ENCODE measurements around the gene CDK2AP2. TPM values are rescaled to one million over a fixed set of nuclear protein-coding genes. Genes with fewer than 3 reads are reported as not detected.

Gene CDK2AP2
- total RNA-seq, 1 donor from 2014 or later: 79.7 TPM

GRCh38 chr11:67545280-67545679 lies 37.3 kb upstream of the CDK2AP2 start:
- Histone ChIP-seq H3K9me3 (no peaks in the 10 kb centered on the region), H3K4me1 (peaks cover 8% of the 10 kb centered on the region), H3K36me3 (no peaks in the 10 kb centered on the region), H3K27ac (peak overlapping the region; percentile 58), H3K4me3 (no peak overlapping the region), H3K27me3 (ENCODE audit: low read depth) (no peaks in the 10 kb centered on the region)
- intact Hi-C loops (cut with DNase I): no loop called here
- peak; percentile 15 for ATAC-seq
- DNase-seq: no peak
- no peak for TF ChIP-seq CTCF (IDR thresholded peaks at IDR 0.05)

- Histone ChIP-seq H3K4me3 (no peak overlapping the region), H3K36me3 (no peaks in the 10 kb centered on the region), H3K27me3 (ENCODE audit: low read depth) (no peaks in the 10 kb centered on the region), H3K4me1 (peaks cover 8% of the 10 kb centered on the region), H3K9me3 (no peaks in the 10 kb centered on the region), H3K27ac (peak overlapping the region; percentile 58)
- TF ChIP-seq CTCF (IDR thresholded peaks at IDR 0.05): no peak
- intact Hi-C loops (cut with DNase I): no loop called here
- DNase-seq (no peak), ATAC-seq (peak; percentile 45 to 75)
These were observed 36.8 kb upstream of the CDK2AP2 start for GRCh38 chr11:67544616-67545242.

- H3K4me3 ChIP-seq: no peak overlapping the region
- intact Hi-C loops (cut with DNase I): no loop called here
These were observed 35.6 kb upstream of the CDK2AP2 start for GRCh38 chr11:67543585-67543984.

GRCh38 chr11:67542971-67543370 lies 35.0 kb upstream of the CDK2AP2 start:
- Histone ChIP-seq H3K4me1 (peaks cover 8% of the 10 kb centered on the region), H3K4me3 (no peak overlapping the region), H3K9me3 (no peaks in the 10 kb centered on the region), H3K27me3 (ENCODE audit: low read depth) (no peaks in the 10 kb centered on the region), H3K27ac (no peak overlapping the region), H3K36me3 (no peaks in the 10 kb centered on the region)
- intact Hi-C loops (cut with DNase I): no loop called here
- no peak for DNase-seq
- TF ChIP-seq CTCF (IDR thresholded peaks at IDR 0.05): no peak
- ATAC-seq: no peak

More at GRCh38 chr11:67543585-67543984, 35.6 kb upstream of the CDK2AP2 start:
- no peak for TF ChIP-seq CTCF (IDR thresholded peaks at IDR 0.05)
- no peak for DNase-seq
- no peaks in the 10 kb centered on the region for H3K36me3 ChIP-seq
- peaks cover 8% of the 10 kb centered on the region for H3K4me1 ChIP-seq
- no peaks in the 10 kb centered on the region for H3K9me3 ChIP-seq
- ATAC-seq: no peak
- H3K27ac ChIP-seq: no peak overlapping the region
- H3K27me3 ChIP-seq (ENCODE audit: low read depth): no peaks in the 10 kb centered on the region

- intact Hi-C loops (cut with DNase I): no loop called here
- Histone ChIP-seq H3K9me3 (no peaks in the 10 kb centered on the region), H3K27ac (no peak overlapping the region), H3K27me3 (ENCODE audit: low read depth) (no peaks in the 10 kb centered on the region), H3K4me1 (peaks cover 8% of the 10 kb centered on the region), H3K36me3 (no peaks in the 10 kb centered on the region), H3K4me3 (no peak overlapping the region)
- TF ChIP-seq CTCF (IDR thresholded peaks at IDR 0.05): no peak
- DNase-seq (no peak), ATAC-seq (no peak)
These were observed 34.2 kb upstream of the CDK2AP2 start for GRCh38 chr11:67542169-67542568.
